Measurements from ENCODE around the gene PPP1R12C.

PPP1R12C gene

DNA sequence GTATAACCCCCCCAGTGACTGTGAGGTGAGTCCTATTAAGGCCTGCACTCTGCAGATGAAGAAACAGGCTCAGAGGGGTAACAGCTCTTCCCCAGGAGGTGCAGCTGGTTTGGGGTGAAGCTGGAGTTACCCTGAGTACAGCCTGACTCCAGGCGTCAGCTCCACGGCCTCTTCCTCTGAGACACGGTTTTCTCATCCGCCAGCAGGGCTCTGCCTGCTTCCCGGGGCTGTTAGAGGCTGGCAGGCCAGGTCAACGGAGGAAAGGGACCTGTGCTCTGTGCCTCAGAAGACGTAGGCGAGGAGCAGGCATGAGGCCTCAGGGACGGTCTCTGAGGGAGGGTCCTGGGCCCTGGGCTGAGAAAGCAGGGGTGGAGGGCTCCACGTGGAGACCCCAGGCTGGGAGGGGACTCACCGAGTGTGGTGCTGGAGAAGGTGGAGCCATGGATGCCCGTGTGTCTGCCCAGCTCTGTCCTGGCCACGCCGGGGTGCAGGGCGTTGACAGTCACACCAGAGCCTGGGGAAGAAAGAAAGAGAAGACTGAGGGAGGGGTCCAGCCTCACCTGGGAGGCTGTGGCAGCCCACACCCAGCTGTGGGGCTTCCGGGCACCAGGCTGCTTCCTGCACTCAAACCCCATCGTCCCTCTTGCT is 70.3 kb downstream of the PPP1R12C start:
- DNase-seq (ENCODE audit: low read depth): no peak
- H3K4me3 ChIP-seq (ENCODE audit: low read depth, low read length): no peak overlapping the region
- TF ChIP-seq, protein P1, sequence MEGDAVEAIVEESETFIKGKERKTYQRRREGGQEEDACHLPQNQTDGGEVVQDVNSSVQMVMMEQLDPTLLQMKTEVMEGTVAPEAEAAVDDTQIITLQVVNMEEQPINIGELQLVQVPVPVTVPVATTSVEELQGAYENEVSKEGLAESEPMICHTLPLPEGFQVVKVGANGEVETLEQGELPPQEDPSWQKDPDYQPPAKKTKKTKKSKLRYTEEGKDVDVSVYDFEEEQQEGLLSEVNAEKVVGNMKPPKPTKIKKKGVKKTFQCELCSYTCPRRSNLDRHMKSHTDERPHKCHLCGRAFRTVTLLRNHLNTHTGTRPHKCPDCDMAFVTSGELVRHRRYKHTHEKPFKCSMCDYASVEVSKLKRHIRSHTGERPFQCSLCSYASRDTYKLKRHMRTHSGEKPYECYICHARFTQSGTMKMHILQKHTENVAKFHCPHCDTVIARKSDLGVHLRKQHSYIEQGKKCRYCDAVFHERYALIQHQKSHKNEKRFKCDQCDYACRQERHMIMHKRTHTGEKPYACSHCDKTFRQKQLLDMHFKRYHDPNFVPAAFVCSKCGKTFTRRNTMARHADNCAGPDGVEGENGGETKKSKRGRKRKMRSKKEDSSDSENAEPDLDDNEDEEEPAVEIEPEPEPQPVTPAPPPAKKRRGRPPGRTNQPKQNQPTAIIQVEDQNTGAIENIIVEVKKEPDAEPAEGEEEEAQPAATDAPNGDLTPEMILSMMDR (IDR thresholded peaks at IDR 0.05; ENCODE audit: low read depth, low read length, missing control alignments): no peak

DNA sequence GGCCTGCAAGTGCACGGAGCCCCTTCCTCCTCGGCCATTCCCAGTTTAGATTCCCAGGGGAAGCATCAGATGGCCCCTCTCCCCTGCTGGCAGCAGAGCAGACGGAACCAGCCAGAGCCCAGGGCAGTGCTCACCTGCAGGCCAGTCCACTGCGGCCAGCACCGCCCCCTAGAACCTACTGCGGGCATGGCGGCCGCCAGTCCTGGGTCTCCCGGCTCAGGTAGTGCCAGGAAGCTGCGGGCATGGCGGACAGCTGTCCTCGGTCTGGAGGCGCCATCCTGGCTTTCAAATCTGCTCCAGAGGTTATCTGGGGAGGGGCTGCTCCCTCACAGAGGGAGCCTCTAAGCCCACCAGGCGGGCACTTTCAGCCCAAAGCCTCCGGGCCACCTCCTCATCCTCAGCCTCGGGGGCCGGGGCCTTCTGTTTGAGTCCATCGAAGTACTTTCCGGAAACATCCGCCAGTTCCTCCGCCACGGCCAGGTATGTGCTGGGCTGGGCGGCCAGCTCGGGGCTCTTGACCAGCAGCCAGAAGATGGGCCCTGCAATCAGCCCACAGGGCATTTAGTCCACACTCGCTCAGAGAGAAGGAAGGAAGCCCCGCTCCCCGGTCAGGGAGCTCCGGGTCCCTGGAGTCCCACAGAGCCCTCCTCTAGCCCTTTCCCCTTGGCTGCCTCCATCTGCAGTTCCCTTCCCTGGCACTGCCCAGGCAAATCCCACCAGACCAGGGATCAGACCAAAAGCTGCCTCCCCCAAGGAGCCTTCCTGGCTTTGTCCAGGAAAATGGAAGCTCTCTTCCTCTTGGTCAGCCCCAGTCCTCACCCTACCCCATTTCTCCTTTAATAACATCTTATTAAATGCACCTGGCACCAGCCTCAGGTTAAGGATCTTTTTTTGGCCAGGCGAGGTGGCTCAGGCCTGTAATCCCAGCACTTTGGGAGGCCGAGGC is 72.4 kb downstream of the PPP1R12C start:
- DNase-seq (ENCODE audit: low read depth): no peak
- H3K4me3 ChIP-seq (ENCODE audit: low read depth, low read length): no peak overlapping the region
- TF ChIP-seq, protein P1 (IDR thresholded peaks at IDR 0.05; ENCODE audit: low read depth, low read length, missing control alignments): no peak

DNA sequence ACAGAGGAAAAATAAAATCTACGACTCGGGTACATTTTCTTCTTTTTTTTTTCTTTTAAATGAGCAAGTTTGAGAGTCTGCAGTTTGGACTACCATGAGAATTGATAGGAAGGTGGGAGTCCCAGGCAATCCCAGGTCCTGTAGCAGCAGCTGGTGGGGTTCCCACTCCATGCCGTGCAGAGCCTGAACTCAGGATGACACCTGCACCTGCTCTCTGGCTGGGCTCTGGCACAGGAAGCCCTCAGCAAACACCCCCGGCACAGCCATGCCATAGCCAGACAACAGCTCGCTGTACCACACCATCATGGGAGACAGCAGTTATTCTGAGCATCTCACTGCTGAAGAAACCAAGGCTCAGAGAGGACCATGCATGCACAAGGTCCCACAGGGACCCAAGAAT is 73.2 kb downstream of the PPP1R12C start:
- no peak overlapping the region for H3K4me3 ChIP-seq (ENCODE audit: low read depth, low read length)
- no peak for DNase-seq (ENCODE audit: low read depth)
- TF ChIP-seq, protein P1 (IDR thresholded peaks at IDR 0.05; ENCODE audit: low read depth, low read length, missing control alignments): no peak

DNA sequence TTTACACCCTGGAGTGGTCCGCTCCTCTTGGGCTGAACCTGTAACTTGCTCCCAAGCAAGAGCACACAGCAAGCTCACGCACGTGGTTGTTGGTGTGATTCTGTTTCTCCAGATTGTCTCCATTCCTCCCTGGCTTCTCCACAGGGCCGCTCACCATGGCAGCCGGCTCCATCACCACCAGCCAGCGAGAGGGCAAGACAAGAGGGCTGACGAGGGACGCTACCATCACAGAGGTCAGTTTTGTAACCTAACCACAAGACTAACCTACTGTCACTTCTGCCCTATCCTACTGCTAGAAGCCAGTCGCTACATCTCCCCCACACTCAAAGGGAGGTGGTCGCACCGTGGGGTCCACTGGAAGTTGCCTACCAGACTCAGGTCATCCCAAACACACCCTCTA is 74.7 kb downstream of the PPP1R12C start:
- TF ChIP-seq, protein P1 (IDR thresholded peaks at IDR 0.05; ENCODE audit: low read depth, low read length, missing control alignments): no peak
- no peak for DNase-seq (ENCODE audit: low read depth)
- H3K4me3 ChIP-seq (ENCODE audit: low read depth, low read length): no peak overlapping the region

DNA sequence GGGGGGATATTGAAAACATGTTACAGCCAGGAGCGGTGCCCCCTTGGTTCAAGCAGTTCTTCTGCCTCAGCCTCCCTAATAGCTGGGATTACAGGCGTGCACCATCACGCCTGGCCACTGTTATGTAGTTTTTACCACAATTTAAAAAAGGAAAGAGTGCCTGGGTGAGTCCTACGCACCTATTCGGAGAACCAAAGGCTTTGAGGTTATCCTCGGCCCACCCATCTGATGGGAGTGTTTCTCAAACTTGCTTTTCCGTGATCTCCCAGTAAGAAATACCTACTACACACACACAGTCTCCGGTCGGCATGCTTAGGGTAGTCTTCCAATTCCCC is 75.1 kb downstream of the PPP1R12C start:
- no peak overlapping the region for H3K4me3 ChIP-seq (ENCODE audit: low read depth, low read length)
- TF ChIP-seq, protein P1 (IDR thresholded peaks at IDR 0.05; ENCODE audit: low read depth, low read length, missing control alignments): no peak
- no peak for DNase-seq (ENCODE audit: low read depth)

DNA sequence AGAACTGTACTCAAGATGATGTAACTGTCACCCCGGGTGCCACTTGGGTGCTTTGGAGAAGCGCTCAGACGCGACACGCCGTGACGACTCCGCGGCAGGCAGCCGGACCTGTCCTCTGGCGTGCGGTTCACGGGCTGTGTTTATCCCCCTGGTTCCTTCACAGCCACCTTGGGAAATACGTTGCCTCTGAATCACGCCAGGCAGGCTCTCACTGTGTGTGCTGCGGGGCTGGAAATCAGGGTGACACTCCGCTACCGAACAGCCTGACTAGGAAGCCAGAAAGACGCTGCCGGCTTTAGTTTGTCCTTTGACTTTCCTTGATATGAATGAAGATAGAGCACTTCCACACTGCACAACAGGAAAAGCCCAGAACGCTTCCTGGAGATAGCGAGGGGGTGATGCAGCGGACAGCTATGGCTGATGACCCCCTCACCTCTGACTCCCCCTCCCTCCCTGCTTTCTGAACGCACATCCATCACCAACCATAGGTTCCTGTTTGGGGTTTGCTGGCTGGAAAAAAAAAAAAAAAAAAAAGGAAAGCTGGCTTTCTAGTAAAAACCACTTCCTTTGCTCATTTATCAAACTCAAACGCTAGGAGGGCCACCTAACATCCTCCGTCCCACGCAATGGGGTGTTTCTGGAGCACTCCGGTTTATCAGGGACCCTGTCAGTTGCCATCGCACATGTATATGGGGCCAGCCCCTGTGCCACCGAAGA is 75.7 kb downstream of the PPP1R12C start:
- TF ChIP-seq, protein P1 (IDR thresholded peaks at IDR 0.05; ENCODE audit: low read depth, low read length, missing control alignments): no peak
- H3K4me3 ChIP-seq (ENCODE audit: low read depth, low read length): no peak overlapping the region
- no peak for DNase-seq (ENCODE audit: low read depth)
